ENCODE data around the gene ROR1. TPM values are rescaled to one million over a fixed set of nuclear protein-coding genes. Genes with fewer than 3 reads are reported as not detected.

Gene ROR1
- total and polyA plus RNA-seq, 9 of the 15 experiments (the other 6 are each of a cell fraction or from before 2014, with no cell fraction given), result 0.02 TPM; not detected in 8

DNA sequence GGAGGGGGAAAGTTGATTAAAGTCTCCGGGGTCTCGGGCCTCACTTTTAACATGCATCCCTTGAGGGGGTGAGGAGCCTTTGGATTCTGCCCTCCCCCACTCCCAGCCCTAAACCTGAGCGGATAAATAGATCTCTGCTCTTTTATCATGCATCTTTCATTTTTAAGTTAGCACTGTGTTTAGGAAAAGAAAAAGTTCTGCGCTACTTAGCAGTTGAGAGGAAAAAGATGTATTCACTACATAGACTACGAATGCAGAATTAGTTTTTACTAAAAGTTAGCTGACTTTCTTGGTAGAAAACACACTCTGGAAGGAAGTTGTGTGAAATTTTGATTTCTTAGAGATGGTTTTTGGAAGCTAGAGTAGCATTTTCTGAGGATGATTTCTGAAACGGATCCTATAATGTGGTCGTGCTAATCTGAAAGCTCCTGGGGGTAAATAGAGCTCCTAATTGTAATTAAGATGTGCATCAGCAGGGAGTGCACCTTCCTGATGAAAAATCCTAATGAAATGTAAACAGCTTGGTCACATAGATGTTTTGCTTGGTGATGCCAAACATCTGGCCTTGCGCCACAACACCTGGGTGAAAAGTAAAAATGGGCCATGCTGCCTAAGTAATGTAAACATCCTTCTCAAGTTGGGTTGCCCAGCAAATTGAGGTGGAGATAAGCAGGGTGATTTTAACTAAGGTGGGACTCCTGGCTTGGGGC lies 1.8 kb downstream of the ROR1 start:
- ChIA-PET CTCF (ENCODE audit: low intra/inter-chr PET ratio) (no interaction called here), POLR2A (interaction anchor here (0.6 kb wide), 1 partner anchor 349 kb away, joined by 3 read pairs; no protein-coding TSS in a partner anchor)
- Histone ChIP-seq H3K9ac (ENCODE audit: insufficient read depth in 1 of 2, low read depth in 2 of 2, low read length in 2 of 2) (no peak overlapping the region), H3K4me1 (replicated peaks in 1 of 2; ENCODE audit: control insufficient read depth in 2 of 2, insufficient read depth in 2 of 2, low read length in 2 of 2) (peaks cover 0 to 6% of the 10 kb centered on the region in 2 experiments; a peak in 2 of 5 replicates), H3K27me3 (ENCODE audit: control insufficient read depth in 2 of 2, insufficient read depth in 2 of 2, low read length in 2 of 2) (peaks cover 5 to 13% of the 10 kb centered on the region in 2 experiments; a peak in 3 of 5 replicates), H3K9me1 (ENCODE audit: control insufficient read depth, insufficient read depth, low read length) (no peaks in the 10 kb centered on the region), H2AFZ (ENCODE audit: low read depth, low read length) (no peak overlapping the region), H3K9me3 (replicated peaks; ENCODE audit: control insufficient read depth, insufficient read depth, low read depth, low read length) (no peaks in the 10 kb centered on the region), H3K4me2 (ENCODE audit: insufficient read depth, low read length) (no peak overlapping the region), H3K36me3 (ENCODE audit: control insufficient read depth, insufficient read depth, low read length) (no peaks in the 10 kb centered on the region), H3K4me3 (no peak overlapping the region), H4K20me1 (replicated peaks; ENCODE audit: control insufficient read depth, insufficient read depth, low read length) (no peaks in the 10 kb centered on the region), H3K79me2 (ENCODE audit: control insufficient read depth, insufficient read depth, low read length) (no peaks in the 10 kb centered on the region), H3K27ac (ENCODE audit: extremely low read depth, low read depth, low read length) (no peak overlapping the region)
- intact Hi-C loops (cut with micrococcal nuclease) (no loop called here), in situ Hi-C loops (cut with MboI) (no loop called here)
- FAIRE-seq (no peak), DNase-seq (ENCODE audit: extremely low read depth in 1 of 4, low spot score in 3 of 4) (no peak), ATAC-seq (no peak)
- 2% methylated on average over 8 of the region's 8 CpGs for WGBS (ENCODE audit: insufficient coverage, low coverage, missing lambda C conversion rate)
- BruUV-seq (replicated peaks), result no TSS peak
- TF ChIP-seq, protein P1, sequence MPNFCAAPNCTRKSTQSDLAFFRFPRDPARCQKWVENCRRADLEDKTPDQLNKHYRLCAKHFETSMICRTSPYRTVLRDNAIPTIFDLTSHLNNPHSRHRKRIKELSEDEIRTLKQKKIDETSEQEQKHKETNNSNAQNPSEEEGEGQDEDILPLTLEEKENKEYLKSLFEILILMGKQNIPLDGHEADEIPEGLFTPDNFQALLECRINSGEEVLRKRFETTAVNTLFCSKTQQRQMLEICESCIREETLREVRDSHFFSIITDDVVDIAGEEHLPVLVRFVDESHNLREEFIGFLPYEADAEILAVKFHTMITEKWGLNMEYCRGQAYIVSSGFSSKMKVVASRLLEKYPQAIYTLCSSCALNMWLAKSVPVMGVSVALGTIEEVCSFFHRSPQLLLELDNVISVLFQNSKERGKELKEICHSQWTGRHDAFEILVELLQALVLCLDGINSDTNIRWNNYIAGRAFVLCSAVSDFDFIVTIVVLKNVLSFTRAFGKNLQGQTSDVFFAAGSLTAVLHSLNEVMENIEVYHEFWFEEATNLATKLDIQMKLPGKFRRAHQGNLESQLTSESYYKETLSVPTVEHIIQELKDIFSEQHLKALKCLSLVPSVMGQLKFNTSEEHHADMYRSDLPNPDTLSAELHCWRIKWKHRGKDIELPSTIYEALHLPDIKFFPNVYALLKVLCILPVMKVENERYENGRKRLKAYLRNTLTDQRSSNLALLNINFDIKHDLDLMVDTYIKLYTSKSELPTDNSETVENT (CRISPR knock-in tag; IDR thresholded peaks at IDR 0.05), result no peak
- TF ChIP-seq HNRNPK (IDR thresholded peaks at IDR 0.05; ENCODE audit: low read depth, low read length, poor library complexity, severe bottlenecking) (no peak), ZNF134 (CRISPR knock-in tag; conservative IDR thresholded peaks at IDR 0.05) (no peak), SLC30A9 (CRISPR knock-in tag; IDR thresholded peaks at IDR 0.05) (no peak), PHB2 (IDR thresholded peaks at IDR 0.05; ENCODE audit: low read depth) (no peak), KAT8 (IDR thresholded peaks at IDR 0.05; ENCODE audit: low read depth) (no peak), SMARCA4 (IDR thresholded peaks at IDR 0.05) (no peak), KAT7 (CRISPR knock-in tag; IDR thresholded peaks at IDR 0.05; ENCODE audit: borderline replicate concordance) (no peak), NR2F6 (CRISPR knock-in tag; IDR thresholded peaks at IDR 0.05) (no peak), FOXJ2 (tag; IDR thresholded peaks at IDR 0.05) (no peak)
- TF ChIP-seq, protein P2, sequence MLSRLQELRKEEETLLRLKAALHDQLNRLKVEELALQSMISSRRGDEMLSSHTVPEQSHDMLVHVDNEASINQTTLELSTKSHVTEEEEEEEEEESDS (CRISPR knock-in tag; IDR thresholded peaks at IDR 0.05), result no peak
- TF ChIP-seq, protein P3, sequence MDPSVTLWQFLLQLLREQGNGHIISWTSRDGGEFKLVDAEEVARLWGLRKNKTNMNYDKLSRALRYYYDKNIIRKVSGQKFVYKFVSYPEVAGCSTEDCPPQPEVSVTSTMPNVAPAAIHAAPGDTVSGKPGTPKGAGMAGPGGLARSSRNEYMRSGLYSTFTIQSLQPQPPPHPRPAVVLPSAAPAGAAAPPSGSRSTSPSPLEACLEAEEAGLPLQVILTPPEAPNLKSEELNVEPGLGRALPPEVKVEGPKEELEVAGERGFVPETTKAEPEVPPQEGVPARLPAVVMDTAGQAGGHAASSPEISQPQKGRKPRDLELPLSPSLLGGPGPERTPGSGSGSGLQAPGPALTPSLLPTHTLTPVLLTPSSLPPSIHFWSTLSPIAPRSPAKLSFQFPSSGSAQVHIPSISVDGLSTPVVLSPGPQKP (CRISPR knock-in tag; IDR thresholded peaks at IDR 0.05), result no peak
- TF ChIP-seq, protein P4, sequence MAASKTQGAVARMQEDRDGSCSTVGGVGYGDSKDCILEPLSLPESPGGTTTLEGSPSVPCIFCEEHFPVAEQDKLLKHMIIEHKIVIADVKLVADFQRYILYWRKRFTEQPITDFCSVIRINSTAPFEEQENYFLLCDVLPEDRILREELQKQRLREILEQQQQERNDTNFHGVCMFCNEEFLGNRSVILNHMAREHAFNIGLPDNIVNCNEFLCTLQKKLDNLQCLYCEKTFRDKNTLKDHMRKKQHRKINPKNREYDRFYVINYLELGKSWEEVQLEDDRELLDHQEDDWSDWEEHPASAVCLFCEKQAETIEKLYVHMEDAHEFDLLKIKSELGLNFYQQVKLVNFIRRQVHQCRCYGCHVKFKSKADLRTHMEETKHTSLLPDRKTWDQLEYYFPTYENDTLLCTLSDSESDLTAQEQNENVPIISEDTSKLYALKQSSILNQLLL (CRISPR knock-in tag; IDR thresholded peaks at IDR 0.05; ENCODE audit: borderline replicate concordance), result no peak
- TF ChIP-seq, protein P5, sequence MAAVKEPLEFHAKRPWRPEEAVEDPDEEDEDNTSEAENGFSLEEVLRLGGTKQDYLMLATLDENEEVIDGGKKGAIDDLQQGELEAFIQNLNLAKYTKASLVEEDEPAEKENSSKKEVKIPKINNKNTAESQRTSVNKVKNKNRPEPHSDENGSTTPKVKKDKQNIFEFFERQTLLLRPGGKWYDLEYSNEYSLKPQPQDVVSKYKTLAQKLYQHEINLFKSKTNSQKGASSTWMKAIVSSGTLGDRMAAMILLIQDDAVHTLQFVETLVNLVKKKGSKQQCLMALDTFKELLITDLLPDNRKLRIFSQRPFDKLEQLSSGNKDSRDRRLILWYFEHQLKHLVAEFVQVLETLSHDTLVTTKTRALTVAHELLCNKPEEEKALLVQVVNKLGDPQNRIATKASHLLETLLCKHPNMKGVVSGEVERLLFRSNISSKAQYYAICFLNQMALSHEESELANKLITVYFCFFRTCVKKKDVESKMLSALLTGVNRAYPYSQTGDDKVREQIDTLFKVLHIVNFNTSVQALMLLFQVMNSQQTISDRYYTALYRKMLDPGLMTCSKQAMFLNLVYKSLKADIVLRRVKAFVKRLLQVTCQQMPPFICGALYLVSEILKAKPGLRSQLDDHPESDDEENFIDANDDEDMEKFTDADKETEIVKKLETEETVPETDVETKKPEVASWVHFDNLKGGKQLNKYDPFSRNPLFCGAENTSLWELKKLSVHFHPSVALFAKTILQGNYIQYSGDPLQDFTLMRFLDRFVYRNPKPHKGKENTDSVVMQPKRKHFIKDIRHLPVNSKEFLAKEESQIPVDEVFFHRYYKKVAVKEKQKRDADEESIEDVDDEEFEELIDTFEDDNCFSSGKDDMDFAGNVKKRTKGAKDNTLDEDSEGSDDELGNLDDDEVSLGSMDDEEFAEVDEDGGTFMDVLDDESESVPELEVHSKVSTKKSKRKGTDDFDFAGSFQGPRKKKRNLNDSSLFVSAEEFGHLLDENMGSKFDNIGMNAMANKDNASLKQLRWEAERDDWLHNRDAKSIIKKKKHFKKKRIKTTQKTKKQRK (IDR thresholded peaks at IDR 0.05; ENCODE audit: borderline replicate concordance, low read depth, low read length), result no peak
